Effector memory CD4-positive, alpha-beta T cell (primary cell): ENCODE data around the gene SLC7A11.
"Not testable (repeated sequence)": the region's sequence is repeated elsewhere in the genome, so short reads cannot be mapped to it uniquely, and the experiment has no call there.

ENCODE experiments used
- DNase-seq, 3 donors: peaks; one replicate each; pipeline ENCODE4 v3.0.0-alpha.2; 2020
- H3K27ac ChIP-seq: 2 replicates; pipeline ENCODE4 v1.7.0; 2013; ENCODE audit warnings: mild to moderate bottlenecking, low read length, moderate library complexity; ENCODE audit not compliant: insufficient read depth, poor library complexity, severe bottlenecking
- H3K27me3 ChIP-seq: replicated peaks from 2 replicates; pipeline ENCODE4 v1.7.0; 2013; ENCODE audit warnings: mild to moderate bottlenecking, low read length; ENCODE audit not compliant: insufficient read depth, control insufficient read depth, poor library complexity, severe bottlenecking
- H3K36me3 ChIP-seq: 2 replicates; pipeline ENCODE4 v1.7.0; 2013; ENCODE audit warnings: mild to moderate bottlenecking, low read length, moderate library complexity; ENCODE audit not compliant: control insufficient read depth, insufficient read depth
- H3K4me1 ChIP-seq: 2 replicates; pipeline ENCODE4 v1.7.0; 2013; ENCODE audit warnings: low read length, mild to moderate bottlenecking; ENCODE audit not compliant: control insufficient read depth, insufficient read depth, poor library complexity, severe bottlenecking
- H3K4me3 ChIP-seq: 2 replicates; pipeline ENCODE4 v1.7.0; 2013; ENCODE audit warnings: low read length, low read depth, mild to moderate bottlenecking; ENCODE audit not compliant: insufficient read depth, poor library complexity, severe bottlenecking
- H3K9me3 ChIP-seq: 2 replicates; pipeline ENCODE4 v1.7.0; 2013; ENCODE audit warnings: mild to moderate bottlenecking, low read length, moderate library complexity; ENCODE audit not compliant: control insufficient read depth

Gene SLC7A11

DNA sequence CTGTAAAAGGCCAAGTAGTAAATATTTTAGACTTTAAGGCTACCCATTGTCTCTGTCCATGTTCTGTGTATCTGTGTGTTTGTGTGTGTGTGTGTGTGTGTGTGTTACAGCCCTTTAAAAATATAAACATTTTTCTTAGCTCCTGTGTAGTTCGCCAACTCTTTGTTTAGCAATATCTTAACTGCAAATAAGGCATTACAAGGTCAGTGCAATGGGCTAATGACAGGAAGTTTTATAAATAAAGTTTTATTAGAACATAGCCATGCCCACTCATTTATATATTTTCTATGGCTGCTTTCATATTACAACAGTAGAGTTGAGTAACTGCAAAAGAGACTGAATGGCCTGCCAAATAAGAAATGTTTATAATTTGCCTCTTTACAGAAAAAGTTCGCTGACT lies 5.9 kb upstream of the SLC7A11 start:
- Histone ChIP-seq H3K27ac (no peak overlapping the region), H3K27me3 (no peaks in the 10 kb centered on the region), H3K36me3 (no peaks in the 10 kb centered on the region), H3K4me3 (no peak overlapping the region), H3K4me1 (no peaks in the 10 kb centered on the region), H3K9me3 (no peaks in the 10 kb centered on the region)
- no peak for DNase-seq

DNA sequence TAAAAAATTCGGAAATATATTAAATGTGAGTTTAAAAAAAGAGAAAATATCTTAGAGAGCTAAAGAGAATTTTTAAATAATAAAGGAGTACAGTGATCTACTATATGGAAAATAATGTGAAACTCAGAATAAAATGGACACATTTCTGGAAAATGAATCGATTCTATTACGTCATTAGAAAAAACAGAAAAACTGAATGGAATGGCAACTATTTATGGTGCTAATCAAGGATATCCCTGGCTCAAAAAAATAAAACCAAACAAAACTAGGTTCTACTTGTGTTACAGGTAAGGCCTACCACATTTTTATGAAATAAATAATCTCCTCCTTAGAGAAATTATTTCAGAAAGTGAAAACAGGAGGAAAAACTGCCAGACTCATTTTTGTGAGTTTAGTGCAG lies 5.5 kb upstream of the SLC7A11 start:
- Histone ChIP-seq H3K27ac (no peak overlapping the region), H3K36me3 (no peaks in the 10 kb centered on the region), H3K27me3 (no peaks in the 10 kb centered on the region), H3K4me1 (no peaks in the 10 kb centered on the region), H3K4me3 (no peak overlapping the region), H3K9me3 (no peaks in the 10 kb centered on the region)
- DNase-seq = no peak

DNA sequence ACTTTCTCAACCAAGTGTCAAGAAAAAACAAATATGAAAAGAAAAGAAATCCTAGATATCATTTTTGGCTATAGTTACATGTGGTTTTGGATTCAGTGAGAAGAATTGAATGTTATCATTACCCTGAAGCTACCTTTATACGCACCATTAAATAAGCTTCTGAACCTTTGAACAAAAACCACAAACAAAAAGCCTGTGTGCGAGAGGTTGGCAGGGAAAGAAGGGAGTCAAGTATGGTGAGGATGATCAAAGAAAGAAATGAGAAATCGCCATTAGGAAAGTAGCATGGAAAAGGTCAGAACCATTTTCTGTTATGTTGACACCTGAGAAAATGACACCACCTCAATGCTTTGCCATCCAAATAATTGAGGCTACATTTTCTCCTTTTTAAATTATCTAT lies 1.2 kb upstream of the SLC7A11 start:
- no peak for DNase-seq
- H3K27ac ChIP-seq = no peak overlapping the region
- H3K9me3 ChIP-seq = no peaks in the 10 kb centered on the region
- no peaks in the 10 kb centered on the region for H3K36me3 ChIP-seq
- H3K27me3 ChIP-seq = no peaks in the 10 kb centered on the region
- no peak overlapping the region for H3K4me3 ChIP-seq
- no peaks in the 10 kb centered on the region for H3K4me1 ChIP-seq

DNA sequence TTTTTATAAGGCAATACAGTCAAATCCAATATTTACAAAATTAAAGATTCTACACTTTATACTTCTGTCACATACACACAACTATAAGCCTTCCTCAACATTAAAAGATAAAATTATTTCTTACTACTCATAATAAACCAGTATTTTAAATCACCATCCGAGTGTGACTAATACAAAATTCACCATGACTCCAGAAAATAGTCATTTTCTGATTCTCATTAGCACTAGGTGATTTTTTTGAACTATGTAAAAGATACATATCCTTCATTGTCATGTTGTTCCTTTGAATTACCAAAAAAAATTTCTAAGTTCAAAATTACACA lies 646 bp upstream of the SLC7A11 start:
- Histone ChIP-seq H3K36me3 (no peaks in the 10 kb centered on the region), H3K9me3 (no peaks in the 10 kb centered on the region), H3K4me3 (no peak overlapping the region), H3K27me3 (no peaks in the 10 kb centered on the region), H3K4me1 (no peaks in the 10 kb centered on the region), H3K27ac (no peak overlapping the region)
- no peak for DNase-seq

GRCh38 chr4:138241281-138242075 lies 671 bp downstream of the SLC7A11 start:
- H3K36me3 ChIP-seq = no peaks in the 10 kb centered on the region
- DNase-seq = no peak
- no peaks in the 10 kb centered on the region for H3K4me1 ChIP-seq
- no peaks in the 10 kb centered on the region for H3K27me3 ChIP-seq
- no peak overlapping the region for H3K4me3 ChIP-seq
- no peak overlapping the region for H3K27ac ChIP-seq
- no peaks in the 10 kb centered on the region for H3K9me3 ChIP-seq

DNA sequence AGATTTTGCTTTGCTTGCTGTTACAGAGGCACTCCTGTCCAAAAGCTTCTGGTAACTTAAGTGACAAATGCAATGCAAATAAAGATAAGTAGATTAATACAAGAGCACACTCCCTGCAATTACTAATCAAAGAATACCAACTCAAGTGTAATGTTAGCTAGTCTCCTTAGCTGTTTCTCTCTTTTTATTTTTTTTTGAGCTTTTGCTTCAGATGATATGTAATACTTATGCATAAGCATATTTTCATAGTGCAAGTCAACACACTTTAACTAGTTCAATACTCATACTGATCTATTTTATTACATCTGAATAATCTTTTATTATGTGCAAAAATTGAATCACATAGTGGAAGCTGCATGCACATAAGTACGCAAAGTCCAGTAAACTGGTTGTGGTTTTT lies 2.7 kb downstream of the SLC7A11 start:
- Histone ChIP-seq H3K27ac (no peak overlapping the region), H3K4me3 (no peak overlapping the region), H3K27me3 (no peaks in the 10 kb centered on the region), H3K36me3 (no peaks in the 10 kb centered on the region), H3K4me1 (no peaks in the 10 kb centered on the region), H3K9me3 (no peaks in the 10 kb centered on the region)
- DNase-seq = no peak

DNA sequence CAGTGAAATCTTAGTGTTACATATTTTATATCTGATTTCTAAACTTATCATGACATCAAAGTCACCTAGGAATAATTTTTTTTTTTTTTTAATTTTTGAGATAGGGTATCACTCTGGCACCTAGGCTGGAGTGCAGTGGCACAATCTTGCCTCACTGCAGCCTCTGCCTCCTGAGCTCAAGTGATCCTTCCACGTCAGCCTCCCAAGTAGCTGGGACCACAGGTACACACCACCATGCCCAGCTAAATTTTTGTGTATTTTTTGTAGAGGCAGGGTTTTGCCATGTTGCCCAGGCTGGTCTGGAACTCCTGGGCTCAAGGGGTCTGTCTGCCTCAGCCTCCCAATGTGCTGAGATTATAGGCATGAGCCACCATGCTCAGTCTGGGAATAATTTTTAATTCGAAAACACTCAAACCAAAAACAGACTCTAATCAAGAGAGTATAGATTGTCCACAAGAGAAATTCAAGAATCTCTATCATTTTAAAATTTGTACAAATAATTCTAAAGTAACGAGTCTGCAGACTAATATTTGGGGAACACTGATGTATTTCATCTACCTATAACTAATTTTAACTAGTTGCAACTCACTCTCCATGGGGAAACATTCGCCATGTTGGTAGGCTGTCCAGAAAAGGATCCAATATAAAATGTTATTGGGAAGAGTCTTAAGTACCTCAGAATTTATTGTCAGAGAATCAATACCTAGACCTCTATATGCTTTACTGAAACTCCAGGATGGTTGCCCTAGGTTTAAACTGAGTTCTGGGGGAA lies 3.4 kb downstream of the SLC7A11 start:
- H3K27me3 ChIP-seq = no peaks in the 10 kb centered on the region
- no peak for DNase-seq
- H3K9me3 ChIP-seq = no peaks in the 10 kb centered on the region
- H3K27ac ChIP-seq = no peak overlapping the region
- no peaks in the 10 kb centered on the region for H3K4me1 ChIP-seq
- no peak overlapping the region for H3K4me3 ChIP-seq
- no peaks in the 10 kb centered on the region for H3K36me3 ChIP-seq

DNA sequence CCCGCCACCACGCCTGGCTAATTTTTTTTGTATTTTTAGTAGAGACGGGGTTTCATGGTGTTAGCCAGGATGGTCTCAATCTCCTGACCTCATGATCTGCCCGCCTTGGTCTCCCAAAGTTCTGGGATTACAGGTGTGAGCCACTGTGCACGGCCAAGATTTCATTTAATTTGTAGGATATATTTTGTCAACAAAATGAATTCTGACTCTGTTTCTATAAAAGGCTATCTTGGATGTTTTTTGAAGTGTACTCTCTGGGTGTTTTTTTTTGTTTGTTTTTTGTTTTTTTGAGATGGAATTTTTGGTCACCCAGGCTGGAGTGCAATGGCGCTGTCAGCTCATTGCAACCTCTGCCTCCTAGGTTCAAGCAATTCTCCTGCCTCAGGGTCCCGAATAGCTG lies 5.0 kb downstream of the SLC7A11 start:
- not testable (repeated sequence) for H3K4me3 ChIP-seq, H3K36me3 ChIP-seq, H3K4me1 ChIP-seq, H3K27me3 ChIP-seq, H3K27ac ChIP-seq, H3K9me3 ChIP-seq, DNase-seq

GRCh38 chr4:138236037-138236436 lies 6.1 kb downstream of the SLC7A11 start:
- Histone ChIP-seq H3K27me3 (no peaks in the 10 kb centered on the region), H3K4me3 (no peak overlapping the region), H3K9me3 (no peaks in the 10 kb centered on the region), H3K36me3 (no peaks in the 10 kb centered on the region), H3K4me1 (no peaks in the 10 kb centered on the region), H3K27ac (no peak overlapping the region)
- no peak for DNase-seq

DNA sequence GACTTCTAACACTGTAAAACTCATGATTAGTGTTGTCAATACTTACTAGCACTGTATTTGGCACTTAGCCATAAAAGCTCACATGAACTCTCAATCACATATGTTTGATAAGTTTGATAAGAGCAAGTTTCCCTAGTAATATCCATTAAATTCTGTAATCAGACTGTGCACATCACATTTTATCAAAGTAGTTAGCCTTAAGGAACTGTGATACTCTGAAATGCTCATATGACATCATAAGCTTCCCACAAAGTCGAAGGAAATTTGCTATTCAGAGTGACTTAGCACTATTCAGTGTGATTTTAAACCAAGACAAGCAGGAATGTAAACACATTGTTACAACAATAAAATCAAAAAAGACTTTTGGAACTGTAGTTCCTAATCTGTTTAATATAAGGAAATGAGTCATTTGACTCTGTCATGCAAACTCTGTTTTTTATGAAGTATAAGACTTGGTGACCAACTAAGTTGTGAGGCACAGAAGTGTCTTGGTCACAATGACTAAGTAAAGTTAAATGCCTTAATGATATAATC lies 6.7 kb downstream of the SLC7A11 start:
- no peak for DNase-seq
- Histone ChIP-seq H3K4me1 (no peaks in the 10 kb centered on the region), H3K4me3 (no peak overlapping the region), H3K27me3 (no peaks in the 10 kb centered on the region), H3K36me3 (no peaks in the 10 kb centered on the region), H3K27ac (no peak overlapping the region), H3K9me3 (no peaks in the 10 kb centered on the region)
